ENCODE results near the gene PRPF19. TPM values are rescaled to one million over a fixed set of nuclear protein-coding genes. Genes with fewer than 3 reads are reported as not detected.

Gene PRPF19
- total and polyA plus RNA-seq, 2 of the 8 experiments (the other 6 are each of a cell fraction or from before 2014, with no cell fraction given): 107 to 141 TPM

Other genes starting within 250 kb of the PRPF19 start
- gene MS4A8, start 207.0 kb downstream of the PRPF19 start, total RNA-seq (2021; fragmentation: NEBNext Ultra II Directional; extraction: Animal tissue kit (Norgen Biotek cat#: 25700)): not detected in 2 replicates
- not detected in 2 replicates for gene MS4A8, start 207.0 kb downstream of the PRPF19 start, polyA plus RNA-seq (2011; rRNA removed)
- not detected in 2 replicates for gene MS4A18, start 181.9 kb downstream of the PRPF19 start, total RNA-seq (2021; fragmentation: NEBNext Ultra II Directional; extraction: Animal tissue kit (Norgen Biotek cat#: 25700))
- not detected in 2 replicates for gene MS4A18, start 181.9 kb downstream of the PRPF19 start, polyA plus RNA-seq (2011; rRNA removed)
- 0.17 TPM in 1 of 2 replicates, not detected in the other for gene MS4A15, start 149.7 kb downstream of the PRPF19 start, total RNA-seq (2021; fragmentation: NEBNext Ultra II Directional; extraction: Animal tissue kit (Norgen Biotek cat#: 25700))
- 0.15 and 0.41 TPM in 2 replicates for gene MS4A15, start 149.7 kb downstream of the PRPF19 start, polyA plus RNA-seq (2011; rRNA removed)
- not detected in 2 replicates for gene MS4A10, start 121.3 kb downstream of the PRPF19 start, total RNA-seq (2021; fragmentation: NEBNext Ultra II Directional; extraction: Animal tissue kit (Norgen Biotek cat#: 25700))
- not detected in 2 replicates for gene MS4A10, start 121.3 kb downstream of the PRPF19 start, polyA plus RNA-seq (2011; rRNA removed)
- gene CCDC86, start 64.5 kb downstream of the PRPF19 start, total RNA-seq (2021; fragmentation: NEBNext Ultra II Directional; extraction: Animal tissue kit (Norgen Biotek cat#: 25700)): 76.4 and 77.1 TPM in 2 replicates
- 37.7 and 55.6 TPM in 2 replicates for gene CCDC86, start 64.5 kb downstream of the PRPF19 start, polyA plus RNA-seq (2011; rRNA removed)
- 0.11 TPM in 1 of 2 replicates, not detected in the other for gene PTGDR2, start 50.6 kb downstream of the PRPF19 start, total RNA-seq (2021; fragmentation: NEBNext Ultra II Directional; extraction: Animal tissue kit (Norgen Biotek cat#: 25700))
- 0.20 and 0.25 TPM in 2 replicates for gene PTGDR2, start 50.6 kb downstream of the PRPF19 start, polyA plus RNA-seq (2011; rRNA removed)
- not detected in 2 replicates for gene ZP1, start 39.0 kb downstream of the PRPF19 start, total RNA-seq (2021; fragmentation: NEBNext Ultra II Directional; extraction: Animal tissue kit (Norgen Biotek cat#: 25700))
- gene ZP1, start 39.0 kb downstream of the PRPF19 start, polyA plus RNA-seq (2011; rRNA removed): 0.16 TPM in 1 of 2 replicates, not detected in the other
- 30.3 and 30.7 TPM in 2 replicates for gene TMEM109, start 7.6 kb upstream of the PRPF19 start, total RNA-seq (2021; fragmentation: NEBNext Ultra II Directional; extraction: Animal tissue kit (Norgen Biotek cat#: 25700))
- 27.3 and 29.9 TPM in 2 replicates for gene TMEM109, start 7.6 kb upstream of the PRPF19 start, polyA plus RNA-seq (2011; rRNA removed)
- gene TMEM132A, start 17.9 kb upstream of the PRPF19 start, total RNA-seq (2021; fragmentation: NEBNext Ultra II Directional; extraction: Animal tissue kit (Norgen Biotek cat#: 25700)): 97.9 and 98.2 TPM in 2 replicates
- 46.6 and 69.0 TPM in 2 replicates for gene TMEM132A, start 17.9 kb upstream of the PRPF19 start, polyA plus RNA-seq (2011; rRNA removed)
- 25.8 and 33.7 TPM in 2 replicates for gene SLC15A3, start 45.6 kb upstream of the PRPF19 start, total RNA-seq (2021; fragmentation: NEBNext Ultra II Directional; extraction: Animal tissue kit (Norgen Biotek cat#: 25700))
- gene SLC15A3, start 45.6 kb upstream of the PRPF19 start, polyA plus RNA-seq (2011; rRNA removed): 31.0 and 36.4 TPM in 2 replicates
- 0.19 TPM in 1 of 2 replicates, not detected in the other for gene CD6, start 65.1 kb upstream of the PRPF19 start, total RNA-seq (2021; fragmentation: NEBNext Ultra II Directional; extraction: Animal tissue kit (Norgen Biotek cat#: 25700))
- gene CD6, start 65.1 kb upstream of the PRPF19 start, polyA plus RNA-seq (2011; rRNA removed): 0.03 TPM in 2 replicates
- not detected in 2 replicates for gene CD5, start 195.9 kb upstream of the PRPF19 start, total RNA-seq (2021; fragmentation: NEBNext Ultra II Directional; extraction: Animal tissue kit (Norgen Biotek cat#: 25700))
- not detected in 2 replicates for gene CD5, start 195.9 kb upstream of the PRPF19 start, polyA plus RNA-seq (2011; rRNA removed)